Measurements from ENCODE around the gene CTTN. TPM values are rescaled to one million over a fixed set of nuclear protein-coding genes. Genes with fewer than 3 reads are reported as not detected.

Gene CTTN
- polyA plus RNA-seq, result 100 to 1,000 TPM in 1 of 3 donors, 10 to 100 TPM in 2; 64.6 to 120 (median 97.7) TPM

GRCh38 chr11:70397983-70398833 lies at the start of gene CTTN:
CTTN (plus strand) TSS chr11:70398529; CDS start chr11:70407298, 8,769 bp downstream.
- 0 to 1% (median 0%) methylated on average over 65 to 90 of the region's 93 CpGs for WGBS, 3 donors
- peak within 1 kb of the TSS; percentile 88 for H3K27ac ChIP-seq (ENCODE audit: low read depth, low read length)

- H3K27ac ChIP-seq (ENCODE audit: low read depth, low read length), result no peak overlapping the region
- WGBS, 3 donors, result 82 to 88% (median 85%) methylated on average over 1 of the region's 1 CpG
These were observed 49.7 kb upstream of the CTTN start for GRCh38 chr11:70348608-70349007.

DNA sequence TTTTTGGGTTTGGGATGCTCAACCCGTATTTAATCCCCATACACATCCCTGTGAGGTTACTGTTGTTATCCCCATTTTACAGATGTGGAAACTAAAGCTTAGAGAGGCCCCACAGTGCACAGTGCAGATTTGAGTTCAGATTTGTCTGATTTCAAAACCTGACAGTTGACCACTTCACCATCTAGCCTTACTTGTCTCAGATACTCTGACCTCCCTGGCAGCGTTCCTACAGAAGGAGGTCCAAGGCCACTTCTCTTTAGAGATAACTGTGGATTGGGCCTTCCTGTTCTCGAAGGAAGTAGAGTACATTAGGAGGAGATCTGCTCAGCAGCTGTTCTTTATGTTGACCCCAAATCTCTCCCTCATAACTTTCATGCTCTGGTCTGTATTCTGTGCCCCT lies 46.7 kb upstream of the CTTN start:
- no peak overlapping the region for H3K27ac ChIP-seq (ENCODE audit: low read depth, low read length)

DNA sequence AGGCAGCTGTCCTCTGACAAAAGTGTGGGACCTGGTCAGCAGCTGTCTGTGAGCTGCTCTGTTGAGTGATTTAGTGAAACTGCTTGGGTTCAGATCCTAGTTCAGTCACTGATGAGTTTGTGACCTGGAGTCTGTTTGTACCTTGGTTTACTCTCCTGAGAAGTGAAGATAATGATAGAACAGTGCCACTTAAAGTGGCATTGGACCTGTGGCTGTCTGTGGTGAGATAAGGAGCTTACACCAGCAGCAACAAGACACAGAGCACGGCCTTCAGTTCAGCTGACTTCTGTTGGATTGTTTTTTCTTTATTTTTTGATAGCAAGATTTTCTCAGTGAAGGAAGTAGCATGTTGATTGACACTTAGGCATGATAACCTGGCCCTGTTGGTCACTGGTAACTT lies 46.2 kb upstream of the CTTN start:
- 43 to 88% (median 84%) methylated on average over 1 of the region's 1 CpG for WGBS, 3 donors
- H3K27ac ChIP-seq (ENCODE audit: low read depth, low read length), result no peak overlapping the region

More for the DNA sequence above, 46.7 kb upstream of the CTTN start:
- 63 to 73% (median 69%) methylated on average over 3 of the region's 3 CpGs for WGBS, 3 donors

GRCh38 chr11:70352601-70353000 lies 45.7 kb upstream of the CTTN start:
- no peak overlapping the region for H3K27ac ChIP-seq (ENCODE audit: low read depth, low read length)
- WGBS, 3 donors, result 84 to 90% (median 85%) methylated on average over 17 to 19 of the region's 19 CpGs

GRCh38 chr11:70353329-70353728 lies 45.0 kb upstream of the CTTN start:
- H3K27ac ChIP-seq (ENCODE audit: low read depth, low read length), result no peak overlapping the region
- WGBS, 3 donors, result 76 to 94% (median 89%) methylated on average over 2 of the region's 2 CpGs

GRCh38 chr11:70353900-70354568 lies 44.3 kb upstream of the CTTN start:
- no peak overlapping the region for H3K27ac ChIP-seq (ENCODE audit: low read depth, low read length)
- WGBS, 3 donors, result 85 to 95% (median 85%) methylated on average over 19 of the region's 19 CpGs

GRCh38 chr11:70354629-70355028 lies 43.7 kb upstream of the CTTN start:
- H3K27ac ChIP-seq (ENCODE audit: low read depth, low read length), result no peak overlapping the region
- WGBS, 3 donors, result 95 to 98% (median 95%) methylated on average over 2 of the region's 2 CpGs

DNA sequence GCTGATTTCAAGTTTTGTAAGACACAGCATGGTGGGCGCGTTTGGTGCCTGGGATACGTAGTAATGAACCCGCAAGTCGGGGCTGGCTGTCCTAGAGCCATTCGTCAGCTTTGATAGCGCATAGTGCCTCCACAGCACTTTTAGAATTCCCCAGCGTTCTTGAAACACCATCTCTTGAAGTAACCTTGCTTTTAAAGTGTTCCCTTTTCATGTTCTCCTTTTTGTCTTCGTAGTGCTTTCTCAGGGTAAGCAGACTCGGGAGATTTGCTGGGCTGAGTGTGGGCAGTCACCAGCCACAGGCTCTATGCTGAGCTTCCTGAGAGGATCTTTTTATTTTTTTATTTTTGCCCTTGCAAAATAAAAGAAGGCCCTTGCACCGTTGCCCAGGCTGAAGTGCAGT lies 39.6 kb upstream of the CTTN start:
- no peak overlapping the region for H3K27ac ChIP-seq (ENCODE audit: low read depth, low read length)
- WGBS, 3 donors, result 60 to 93% (median 76%) methylated on average over 11 of the region's 11 CpGs

- 83 to 92% (median 85%) methylated on average over 8 of the region's 8 CpGs for WGBS, 3 donors
- H3K27ac ChIP-seq (ENCODE audit: low read depth, low read length), result no peak overlapping the region
These were observed 38.7 kb upstream of the CTTN start for GRCh38 chr11:70359451-70360205.

DNA sequence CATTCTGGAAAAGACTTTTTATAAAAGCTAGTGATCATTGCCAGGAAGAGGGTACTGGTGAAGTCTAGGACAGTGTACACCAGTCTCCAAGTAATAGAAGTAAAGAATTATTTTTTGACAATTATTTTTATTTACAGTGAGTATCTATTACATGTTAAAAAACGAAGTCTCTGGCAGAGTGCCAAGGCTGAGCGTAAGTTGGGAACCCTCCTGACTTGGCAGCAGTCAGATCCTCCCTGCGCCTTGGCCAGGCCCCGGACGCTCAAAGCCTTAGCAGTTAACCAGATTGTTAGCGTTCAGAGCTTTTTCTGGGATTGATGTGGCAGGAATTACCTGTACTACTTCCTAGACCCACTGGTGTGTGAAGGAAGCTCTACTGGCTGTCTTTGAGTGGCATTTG lies 38.1 kb upstream of the CTTN start:
- 60 to 71% (median 61%) methylated on average over 6 of the region's 6 CpGs for WGBS, 3 donors

DNA sequence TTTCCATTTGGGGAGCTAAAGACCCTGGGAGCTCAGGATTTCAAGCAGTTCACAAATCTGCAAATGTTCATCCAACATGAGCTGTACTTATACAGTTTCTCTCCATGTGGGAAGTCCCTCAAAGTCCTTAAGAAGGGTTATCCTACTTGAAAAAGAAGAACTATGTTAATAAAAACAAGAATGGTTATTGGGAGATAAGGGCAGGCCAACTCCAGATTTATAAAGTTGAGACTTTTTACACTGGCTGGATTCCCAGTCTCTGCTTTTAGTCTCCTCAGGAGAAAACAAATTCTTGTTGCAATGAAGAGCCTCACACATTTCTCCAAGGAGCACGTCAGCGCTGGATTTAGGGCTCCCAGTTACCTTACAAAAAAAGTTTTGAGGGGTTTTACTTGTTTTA lies 34.2 kb upstream of the CTTN start:
- H3K27ac ChIP-seq (ENCODE audit: low read depth, low read length), result no peak overlapping the region
- WGBS, 3 donors, result 60 to 84% (median 77%) methylated on average over 2 of the region's 2 CpGs

More for the DNA sequence above, 38.1 kb upstream of the CTTN start:
- no peak overlapping the region for H3K27ac ChIP-seq (ENCODE audit: low read depth, low read length)

DNA sequence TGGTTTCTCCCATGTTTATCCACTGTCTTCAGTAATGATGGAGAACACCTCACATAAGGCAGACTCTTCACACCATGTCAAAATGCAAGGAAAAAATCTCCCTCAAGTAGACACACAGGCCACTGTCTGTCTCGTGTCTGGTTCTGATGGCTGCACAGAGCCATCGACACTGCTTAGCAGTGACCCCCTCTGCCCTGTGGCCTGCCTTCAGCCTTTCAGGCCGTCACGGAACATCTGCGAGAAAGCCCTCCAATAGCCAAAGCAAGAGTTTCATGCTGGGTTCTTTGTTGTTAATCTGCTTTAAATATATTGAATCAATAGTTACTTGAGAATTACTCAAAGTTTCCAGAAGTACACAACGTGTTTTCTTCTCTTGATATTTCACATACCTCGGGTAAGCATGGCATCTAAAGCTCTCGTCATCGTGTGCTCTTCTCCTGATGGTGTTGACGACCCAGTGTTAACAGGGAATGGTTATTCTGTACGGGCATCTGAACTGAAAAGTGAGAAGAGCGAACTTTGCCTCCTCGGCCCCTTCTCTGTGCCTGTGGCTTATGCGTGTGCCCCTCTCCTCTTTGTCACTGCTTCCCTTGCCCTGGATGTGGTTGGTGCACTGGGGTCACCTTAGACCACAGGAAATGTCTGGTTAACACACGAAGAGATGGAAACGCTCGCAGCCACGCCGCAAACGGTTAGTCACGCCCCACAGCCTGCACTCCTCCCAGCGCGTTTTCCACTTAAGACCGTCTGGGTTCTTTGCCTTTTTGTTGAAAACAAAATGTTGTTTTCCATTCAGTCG lies 33.4 kb upstream of the CTTN start:
- 57 to 86% (median 69%) methylated on average over 25 of the region's 25 CpGs for WGBS, 3 donors
- no peak overlapping the region for H3K27ac ChIP-seq (ENCODE audit: low read depth, low read length)

DNA sequence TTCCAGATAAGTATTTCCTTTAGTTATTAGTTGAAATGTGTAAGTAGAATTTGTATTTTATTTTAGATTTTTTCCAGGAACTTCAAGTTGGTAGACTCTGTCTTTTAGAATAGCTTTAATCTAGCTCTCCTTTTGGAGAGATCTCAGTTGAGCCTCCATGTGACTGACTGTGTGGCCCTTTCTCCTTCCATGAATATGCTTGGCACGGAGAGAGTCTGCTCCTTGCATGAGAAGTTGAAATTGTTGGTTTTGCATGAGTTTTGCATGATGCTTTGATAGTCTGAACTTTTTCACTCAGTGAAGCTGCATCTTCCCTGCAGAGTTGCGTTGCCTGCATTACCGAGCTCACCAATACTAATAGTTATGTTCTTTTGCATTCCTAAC lies 32.8 kb upstream of the CTTN start:
- H3K27ac ChIP-seq (ENCODE audit: low read depth, low read length), result no peak overlapping the region
- 71 to 97% (median 82%) methylated on average over 3 of the region's 3 CpGs for WGBS, 3 donors

GRCh38 chr11:70367071-70367470 lies 31.3 kb upstream of the CTTN start:
- no peak overlapping the region for H3K27ac ChIP-seq (ENCODE audit: low read depth, low read length)
- WGBS, 3 donors, result 76 to 85% (median 76%) methylated on average over 8 of the region's 8 CpGs

DNA sequence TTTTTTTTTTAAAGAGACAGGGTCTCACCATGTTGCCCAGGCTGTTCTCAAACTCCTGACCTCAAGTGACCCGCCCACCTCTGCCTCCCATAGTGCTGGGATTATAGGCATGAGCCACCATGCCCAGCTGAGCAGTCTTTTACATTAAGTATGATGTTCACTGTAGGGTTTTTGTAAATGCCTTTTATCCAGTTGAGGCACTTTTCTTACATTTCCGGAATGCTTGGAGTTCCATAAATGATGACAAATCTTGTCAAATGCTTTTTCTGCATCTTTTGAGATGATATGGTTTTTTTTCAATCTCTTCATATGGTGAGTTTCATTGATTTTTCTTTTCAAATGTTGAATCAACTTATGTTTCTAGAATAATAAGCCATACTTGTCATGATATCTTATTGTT lies 29.4 kb upstream of the CTTN start:
- 95 to 99% (median 98%) methylated on average over 2 of the region's 2 CpGs for WGBS, 3 donors
- H3K27ac ChIP-seq (ENCODE audit: low read depth, low read length), result no peak overlapping the region

DNA sequence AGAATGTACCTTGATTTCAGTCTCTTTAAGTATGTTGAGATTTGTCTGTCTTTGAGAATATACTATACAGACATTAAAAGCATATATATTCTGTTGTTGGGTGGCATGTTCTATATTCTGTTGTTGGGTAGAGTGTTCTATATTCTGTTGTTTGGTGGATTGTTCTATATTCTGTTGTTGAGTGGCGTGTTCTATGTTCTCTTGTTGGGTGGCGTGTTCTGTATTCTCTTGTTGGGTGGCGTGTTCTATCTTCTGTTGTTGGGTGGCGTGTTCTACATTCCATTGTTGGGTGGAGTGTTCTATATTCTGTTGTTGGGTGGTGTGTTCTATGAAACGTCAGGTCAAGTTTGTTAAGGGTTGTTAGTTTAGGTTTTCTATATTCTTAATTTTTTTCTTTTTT lies 27.1 kb upstream of the CTTN start:
- H3K27ac ChIP-seq (ENCODE audit: low read depth, low read length), result no peak overlapping the region
- 75 to 80% (median 78%) methylated on average over 5 of the region's 5 CpGs for WGBS, 3 donors

- WGBS, 3 donors, result 96 to 97% (median 96%) methylated on average over 8 of the region's 8 CpGs
- no peak overlapping the region for H3K27ac ChIP-seq (ENCODE audit: low read depth, low read length)
These were observed 26.3 kb upstream of the CTTN start for GRCh38 chr11:70372076-70372475.
